ENCODE data around the gene MAGEA2B. TPM values are rescaled to one million over a fixed set of nuclear protein-coding genes. Genes with fewer than 3 reads are reported as not detected.
"Not testable (repeated sequence)": the region's sequence is repeated elsewhere in the genome, so short reads cannot be mapped to it uniquely, and the experiment has no call there.

Gene MAGEA2B, protein sequence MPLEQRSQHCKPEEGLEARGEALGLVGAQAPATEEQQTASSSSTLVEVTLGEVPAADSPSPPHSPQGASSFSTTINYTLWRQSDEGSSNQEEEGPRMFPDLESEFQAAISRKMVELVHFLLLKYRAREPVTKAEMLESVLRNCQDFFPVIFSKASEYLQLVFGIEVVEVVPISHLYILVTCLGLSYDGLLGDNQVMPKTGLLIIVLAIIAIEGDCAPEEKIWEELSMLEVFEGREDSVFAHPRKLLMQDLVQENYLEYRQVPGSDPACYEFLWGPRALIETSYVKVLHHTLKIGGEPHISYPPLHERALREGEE
- total RNA-seq (not detected), total RNA-seq (0 reads per million in 29 experiments)
- total RNA-seq (2013) = not detected

DNA sequence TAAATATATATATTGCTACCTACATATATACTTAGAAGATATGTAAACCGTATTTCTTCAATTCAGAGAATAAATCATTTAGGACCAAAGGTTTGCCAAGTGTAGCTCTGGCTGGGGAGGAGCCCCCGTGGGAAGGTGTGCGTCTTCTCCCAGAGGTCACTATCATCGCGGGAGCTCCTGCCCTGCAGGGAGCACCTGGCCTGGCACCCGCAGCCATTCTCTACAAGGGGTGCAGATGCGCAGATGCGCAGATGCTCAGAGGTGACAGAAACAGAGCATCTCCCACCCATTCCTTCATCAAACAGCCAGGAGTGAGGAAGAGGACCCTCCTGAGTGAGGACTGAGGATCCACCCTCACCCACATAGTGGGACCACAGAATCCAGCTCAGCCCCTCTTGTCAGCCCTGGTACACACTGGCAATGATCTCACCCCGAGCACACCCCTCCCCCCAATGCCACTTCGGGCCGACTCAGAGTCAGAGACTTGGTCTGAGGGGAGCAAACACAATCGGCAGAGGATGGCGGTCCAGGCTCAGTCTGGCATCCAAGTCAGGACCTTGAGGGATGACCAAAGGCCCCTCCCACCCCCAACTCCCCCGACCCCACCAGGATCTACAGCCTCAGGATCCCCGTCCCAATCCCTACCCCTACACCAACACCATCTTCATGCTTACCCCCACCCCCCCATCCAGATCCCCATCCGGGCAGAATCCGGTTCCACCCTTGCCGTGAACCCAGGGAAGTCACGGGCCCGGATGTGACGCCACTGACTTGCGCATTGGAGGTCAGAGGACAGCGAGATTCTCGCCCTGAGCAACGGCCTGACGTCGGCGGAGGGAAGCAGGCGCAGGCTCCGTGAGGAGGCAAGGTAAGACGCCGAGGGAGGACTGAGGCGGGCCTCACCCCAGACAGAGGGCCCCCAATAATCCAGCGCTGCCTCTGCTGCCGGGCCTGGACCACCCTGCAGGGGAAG, at the start of gene MAGEA2B:
Gene MAGEA2B, plus strand, starts transcription at position 814 of the 973 bp plus-strand sequence. CDS start 2,479 bp downstream, outside the sequence.
- H3K4me1 ChIP-seq (ENCODE audit: control insufficient read depth in 1 of 2, extremely low read depth in 1 of 2, insufficient read depth in 2 of 2, low read length in 2 of 2); H3K27me3 Mint-ChIP-seq; H3K4me1 Mint-ChIP-seq; H3K9me3 Mint-ChIP-seq; H3K4me3 ChIP-seq (ENCODE audit: control insufficient read depth in 1 of 2, extremely low read depth in 1 of 2, low read length in 1 of 2); H3K27ac ChIP-seq (ENCODE audit: low read length); H3K9me3 ChIP-seq; H3K27me3 ChIP-seq (replicated peaks in 1 of 2; ENCODE audit: control insufficient read depth in 2 of 2, extremely low read depth in 1 of 2, insufficient read depth in 2 of 2, low read length in 1 of 2); ATAC-seq (replicated peaks in 1 of 4); H3K27ac Mint-ChIP-seq; H3K36me3 Mint-ChIP-seq; CTCF ChIA-PET; H3K36me3 ChIP-seq (ENCODE audit: control insufficient read depth in 2 of 2, extremely low read depth in 1 of 2, insufficient read depth in 1 of 2, low read length in 1 of 2); DNase-seq; H3K4me3 Mint-ChIP-seq; POLR2A ChIA-PET: not testable (repeated sequence)
- WGBS (ENCODE audit: insufficient coverage) = no CpG with 5 or more reads among the region's 35 CpGs

DNA sequence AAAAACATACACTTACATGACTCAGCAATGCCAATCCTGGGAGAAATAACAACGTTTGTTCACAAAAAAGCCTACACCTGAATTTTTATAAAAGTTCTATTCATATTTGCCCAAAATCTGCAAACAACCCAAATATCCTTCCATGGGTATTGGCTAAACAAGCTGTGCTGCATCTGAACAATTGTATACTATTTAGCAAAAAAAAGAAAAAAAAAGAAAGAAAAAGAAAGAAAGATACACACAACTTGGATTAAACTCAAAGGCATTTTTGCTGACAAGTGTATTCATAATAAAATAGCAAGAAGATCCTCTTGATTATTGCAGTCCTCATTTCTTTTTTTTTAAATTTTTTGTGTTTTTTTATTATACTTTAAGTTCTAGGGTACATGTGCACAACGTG, 40.3 kb upstream of the MAGEA2B start:
- Mint-ChIP-seq H3K27ac (no peak overlapping the region), H3K4me3 (no peak overlapping the region), H3K4me1 (no peaks in the 10 kb centered on the region), H3K27me3 (peaks cover 2 to 29% of the 10 kb centered on the region in 2 donors), H3K36me3 (no peaks in the 10 kb centered on the region), H3K9me3 (peaks cover 0 to 2% (median 0%) of the 10 kb centered on the region in 3 donors)
- Histone ChIP-seq H3K4me3 (ENCODE audit: control insufficient read depth in 1 of 2, extremely low read depth in 1 of 2, low read length in 1 of 2) (no peak overlapping the region), H3K4me1 (ENCODE audit: control insufficient read depth in 1 of 2, extremely low read depth in 1 of 2, insufficient read depth in 2 of 2, low read length in 2 of 2) (no peaks in the 10 kb centered on the region), H3K9me3 (no peaks in the 10 kb centered on the region), H3K27ac (ENCODE audit: low read length) (no peak overlapping the region), H3K36me3 (ENCODE audit: control insufficient read depth in 2 of 2, extremely low read depth in 1 of 2, insufficient read depth in 1 of 2, low read length in 1 of 2) (no peaks in the 10 kb centered on the region), H3K27me3 (replicated peaks in 1 of 2; ENCODE audit: control insufficient read depth in 2 of 2, extremely low read depth in 1 of 2, insufficient read depth in 2 of 2, low read length in 1 of 2) (peaks cover 0 to 5% of the 10 kb centered on the region in 2 experiments)
- ChIA-PET CTCF (no interaction called here), POLR2A (no interaction called here)
- DNase-seq = no peak
- no peak for ATAC-seq (replicated peaks in 1 of 4)
- no CpG with 5 or more reads among the region's 2 CpGs for WGBS (ENCODE audit: insufficient coverage)

DNA sequence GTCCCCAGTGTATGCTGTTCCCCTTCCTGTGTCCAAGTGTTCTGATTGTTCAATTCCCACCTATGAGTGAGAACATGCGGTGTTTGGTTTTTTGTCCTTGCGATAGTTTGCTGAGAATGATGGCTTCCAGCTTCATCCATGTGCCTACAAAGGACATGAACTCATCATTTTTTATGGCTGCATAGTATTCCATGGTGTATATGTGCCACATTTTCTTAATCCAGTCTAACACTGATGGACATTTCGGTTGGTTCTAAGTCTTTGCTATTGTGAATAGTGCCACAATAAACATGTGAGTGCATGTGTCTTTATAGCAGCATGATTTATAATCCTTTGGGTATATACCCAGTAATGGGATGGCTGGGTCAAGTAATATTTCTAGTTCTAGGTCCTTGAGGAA, 39.8 kb upstream of the MAGEA2B start:
- POLR2A ChIA-PET; H3K36me3 Mint-ChIP-seq; H3K4me3 Mint-ChIP-seq; H3K36me3 ChIP-seq (ENCODE audit: control insufficient read depth in 2 of 2, extremely low read depth in 1 of 2, insufficient read depth in 1 of 2, low read length in 1 of 2); H3K27ac ChIP-seq (ENCODE audit: low read length); H3K4me3 ChIP-seq (ENCODE audit: control insufficient read depth in 1 of 2, extremely low read depth in 1 of 2, low read length in 1 of 2); DNase-seq; H3K27ac Mint-ChIP-seq; H3K9me3 Mint-ChIP-seq; H3K9me3 ChIP-seq; H3K4me1 Mint-ChIP-seq; H3K4me1 ChIP-seq (ENCODE audit: control insufficient read depth in 1 of 2, extremely low read depth in 1 of 2, insufficient read depth in 2 of 2, low read length in 2 of 2); H3K27me3 ChIP-seq (replicated peaks in 1 of 2; ENCODE audit: control insufficient read depth in 2 of 2, extremely low read depth in 1 of 2, insufficient read depth in 2 of 2, low read length in 1 of 2); ATAC-seq (replicated peaks in 1 of 4); CTCF ChIA-PET: not testable (repeated sequence)
- WGBS (ENCODE audit: insufficient coverage) = no CpG with 5 or more reads among the region's 3 CpGs
- peaks cover under 1 to 24% of the 10 kb centered on the region in 2 donors for H3K27me3 Mint-ChIP-seq

DNA sequence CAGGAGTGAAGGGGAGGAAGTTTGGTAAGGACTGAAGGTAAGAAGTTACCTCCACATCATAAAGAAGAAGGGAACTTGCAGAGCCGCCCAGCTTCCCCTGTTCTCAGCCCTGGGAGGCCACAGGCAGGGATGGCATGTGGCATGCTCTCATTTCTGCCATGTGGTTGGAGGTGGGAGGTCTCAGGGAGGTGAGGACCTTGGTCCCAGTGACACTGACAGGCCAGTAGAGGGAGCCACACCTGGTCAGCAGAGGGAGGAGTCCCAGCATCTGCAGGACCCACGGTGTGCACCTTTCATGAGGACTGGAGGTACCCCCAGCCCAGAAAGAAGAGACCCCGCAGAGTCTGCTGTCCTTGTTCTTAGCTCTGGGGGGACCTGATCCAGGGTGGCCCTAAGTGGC, 33.4 kb upstream of the MAGEA2B start:
- not testable (repeated sequence) for H3K27ac Mint-ChIP-seq; ATAC-seq (replicated peaks in 1 of 4); DNase-seq

DNA sequence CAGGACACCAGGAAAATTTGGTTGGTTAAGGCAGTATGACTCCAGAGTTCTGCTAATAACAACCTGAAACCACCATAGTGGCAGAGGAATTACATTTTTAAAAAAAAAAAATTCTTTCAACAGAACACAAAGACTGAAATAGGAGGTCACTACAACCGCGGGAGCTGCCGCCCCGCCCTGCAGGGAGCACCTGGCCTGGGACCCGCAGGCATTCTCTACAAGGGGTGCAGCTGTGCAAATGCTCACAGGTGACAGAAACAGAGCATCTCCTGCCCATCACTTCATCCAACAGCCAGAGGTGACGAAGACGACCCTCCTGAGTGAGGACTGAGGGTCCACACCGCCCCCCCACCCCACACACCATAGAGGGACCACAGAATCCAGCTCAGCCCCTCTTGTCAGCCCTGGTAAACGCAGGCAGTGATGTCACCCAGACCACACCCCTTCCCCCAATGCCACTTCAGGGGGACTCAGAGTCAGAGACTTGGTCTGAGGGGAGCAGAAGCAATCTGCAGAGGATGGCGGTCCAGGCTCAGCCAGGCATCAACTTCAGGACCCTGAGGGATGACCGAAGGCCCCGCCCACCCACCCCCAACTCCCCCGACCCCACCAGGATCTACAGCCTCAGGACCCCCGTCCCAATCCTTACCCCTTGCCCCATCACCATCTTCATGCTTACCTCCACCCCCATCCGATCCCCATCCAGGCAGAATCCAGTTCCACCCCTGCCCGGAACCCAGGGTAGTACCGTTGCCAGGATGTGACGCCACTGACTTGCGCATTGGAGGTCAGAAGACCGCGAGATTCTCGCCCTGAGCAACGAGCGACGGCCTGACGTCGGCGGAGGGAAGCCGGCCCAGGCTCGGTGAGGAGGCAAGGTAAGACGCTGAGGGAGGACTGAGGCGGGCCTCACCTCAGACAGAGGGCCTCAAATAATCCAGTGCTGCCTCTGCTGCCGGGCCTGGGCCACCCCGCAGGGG, 16.2 kb upstream of the MAGEA2B start, which contains the start of gene MAGEA3:
Gene MAGEA3, plus strand, starts transcription at position 843 of the 980 bp plus-strand sequence. CDS start 2,039 bp downstream, outside the sequence.
- H3K4me3 ChIP-seq (ENCODE audit: control insufficient read depth in 1 of 2, extremely low read depth in 1 of 2, low read length in 1 of 2); H3K27me3 ChIP-seq (replicated peaks in 1 of 2; ENCODE audit: control insufficient read depth in 2 of 2, extremely low read depth in 1 of 2, insufficient read depth in 2 of 2, low read length in 1 of 2); H3K9me3 ChIP-seq; H3K36me3 Mint-ChIP-seq; H3K27ac ChIP-seq (ENCODE audit: low read length); H3K27me3 Mint-ChIP-seq; H3K36me3 ChIP-seq (ENCODE audit: control insufficient read depth in 2 of 2, extremely low read depth in 1 of 2, insufficient read depth in 1 of 2, low read length in 1 of 2); H3K9me3 Mint-ChIP-seq; ATAC-seq (replicated peaks in 1 of 4); H3K4me3 Mint-ChIP-seq; POLR2A ChIA-PET; CTCF ChIA-PET; H3K4me1 Mint-ChIP-seq; DNase-seq; H3K27ac Mint-ChIP-seq; H3K4me1 ChIP-seq (ENCODE audit: control insufficient read depth in 1 of 2, extremely low read depth in 1 of 2, insufficient read depth in 2 of 2, low read length in 2 of 2): not testable (repeated sequence)
- no CpG with 5 or more reads among the region's 34 CpGs for WGBS (ENCODE audit: insufficient coverage)

More for the DNA sequence above, 33.4 kb upstream of the MAGEA2B start:
- H3K36me3 ChIP-seq (ENCODE audit: control insufficient read depth in 2 of 2, extremely low read depth in 1 of 2, insufficient read depth in 1 of 2, low read length in 1 of 2); H3K4me3 Mint-ChIP-seq; POLR2A ChIA-PET; H3K9me3 ChIP-seq; H3K4me3 ChIP-seq (ENCODE audit: control insufficient read depth in 1 of 2, extremely low read depth in 1 of 2, low read length in 1 of 2); H3K27me3 ChIP-seq (replicated peaks in 1 of 2; ENCODE audit: control insufficient read depth in 2 of 2, extremely low read depth in 1 of 2, insufficient read depth in 2 of 2, low read length in 1 of 2); H3K9me3 Mint-ChIP-seq; H3K4me1 Mint-ChIP-seq; H3K4me1 ChIP-seq (ENCODE audit: control insufficient read depth in 1 of 2, extremely low read depth in 1 of 2, insufficient read depth in 2 of 2, low read length in 2 of 2); H3K27ac ChIP-seq (ENCODE audit: low read length); H3K36me3 Mint-ChIP-seq; H3K27me3 Mint-ChIP-seq; CTCF ChIA-PET: not testable (repeated sequence)
- WGBS (ENCODE audit: insufficient coverage) = no CpG with 5 or more reads among the region's 3 CpGs

DNA sequence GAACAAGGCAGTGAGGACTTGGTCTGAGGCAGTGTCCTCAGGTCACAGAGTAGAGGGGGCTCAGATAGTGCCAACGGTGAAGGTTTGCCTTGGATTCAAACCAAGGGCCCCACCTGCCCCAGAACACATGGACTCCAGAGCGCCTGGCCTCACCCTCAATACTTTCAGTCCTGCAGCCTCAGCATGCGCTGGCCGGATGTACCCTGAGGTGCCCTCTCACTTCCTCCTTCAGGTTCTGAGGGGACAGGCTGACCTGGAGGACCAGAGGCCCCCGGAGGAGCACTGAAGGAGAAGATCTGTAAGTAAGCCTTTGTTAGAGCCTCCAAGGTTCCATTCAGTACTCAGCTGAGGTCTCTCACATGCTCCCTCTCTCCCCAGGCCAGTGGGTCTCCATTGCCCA, 14.0 kb upstream of the MAGEA2B start:
- H3K4me3 ChIP-seq (ENCODE audit: control insufficient read depth in 1 of 2, extremely low read depth in 1 of 2, low read length in 1 of 2); H3K27me3 Mint-ChIP-seq; H3K4me3 Mint-ChIP-seq; ATAC-seq (replicated peaks in 1 of 4); H3K27me3 ChIP-seq (replicated peaks in 1 of 2; ENCODE audit: control insufficient read depth in 2 of 2, extremely low read depth in 1 of 2, insufficient read depth in 2 of 2, low read length in 1 of 2); H3K36me3 Mint-ChIP-seq; H3K9me3 Mint-ChIP-seq; H3K9me3 ChIP-seq; H3K4me1 ChIP-seq (ENCODE audit: control insufficient read depth in 1 of 2, extremely low read depth in 1 of 2, insufficient read depth in 2 of 2, low read length in 2 of 2); DNase-seq; H3K36me3 ChIP-seq (ENCODE audit: control insufficient read depth in 2 of 2, extremely low read depth in 1 of 2, insufficient read depth in 1 of 2, low read length in 1 of 2); H3K27ac Mint-ChIP-seq; H3K4me1 Mint-ChIP-seq; H3K27ac ChIP-seq (ENCODE audit: low read length); CTCF ChIA-PET; POLR2A ChIA-PET: not testable (repeated sequence)
- no CpG with 5 or more reads among the region's 5 CpGs for WGBS (ENCODE audit: insufficient coverage)
